CD4-positive, alpha-beta T cell (primary cell): ENCODE data around the gene TIGIT. TPM values are rescaled to one million over a fixed set of nuclear protein-coding genes. Genes with fewer than 3 reads are reported as not detected.

Experiments used
- ATAC-seq: fragments of 200-7000 bp; cut with Tn5 transposase; one replicate; pipeline ENCODE4 v1.10.0; 2022; ENCODE audit warnings: mild to moderate bottlenecking; ENCODE audit not compliant: poor library complexity
- CTCF ChIA-PET: fragments of 350-600 bp; sonication (Branson Sonifier 250); formaldehyde crosslinking; loops from one replicate; lab custom pipeline; 2021; ENCODE audit warnings: antibody characterized with exemption, inconsistent platforms; lab: Charles Lee
- POLR2A ChIA-PET: fragments of 350-600 bp; sonication (Branson Sonifier 250); formaldehyde crosslinking; loops from one replicate; lab custom pipeline; 2021; ENCODE audit warnings: antibody characterized with exemption, inconsistent platforms; lab: Charles Lee
- DNase-seq, 14 experiments: peaks; one replicate each; pipeline ENCODE4 v3.0.0-alpha.2; 2013 to 2020; ENCODE audit warnings: mixed read lengths in 2 of 14
- H3K27ac ChIP-seq, 2 donors: one replicate each; pipeline versions ENCODE4 v1.5.1 to v1.7.0; 2013; ENCODE audit warnings: low read length in 2 of 2, low read depth in 1 of 2, mild to moderate bottlenecking in 1 of 2
- H3K27me3 ChIP-seq, 2 experiments: 1 replicate in 1 of 2; 2 replicates in 1 of 2; pipeline versions ENCODE4 v1.6.1 to v1.7.0; 2013; ENCODE audit warnings: low read length in 2 of 2, control low read depth in 1 of 2, mild to moderate bottlenecking in 1 of 2, moderate library complexity in 1 of 2; ENCODE audit not compliant: insufficient read depth in 2 of 2, control insufficient read depth in 1 of 2
- H3K36me3 ChIP-seq: one replicate; pipeline ENCODE4 v1.6.1; 2013; ENCODE audit warnings: low read length, control low read depth; ENCODE audit not compliant: insufficient read depth
- H3K4me1 ChIP-seq: one replicate; pipeline ENCODE4 v1.6.1; 2013; ENCODE audit warnings: low read length, control low read depth; ENCODE audit not compliant: insufficient read depth
- H3K4me3 ChIP-seq: one replicate; pipeline ENCODE4 v1.5.1; 2013; ENCODE audit warnings: mild to moderate bottlenecking, low read length, moderate library complexity
- H3K9me3 ChIP-seq, 2 experiments: 1 replicate in 1 of 2; 2 replicates in 1 of 2; pipeline versions ENCODE4 v1.6.1 to v1.7.0; 2013; ENCODE audit warnings: low read length in 2 of 2, mild to moderate bottlenecking in 2 of 2, control low read depth in 1 of 2, moderate library complexity in 1 of 2; ENCODE audit not compliant: control insufficient read depth in 1 of 2, insufficient read depth in 1 of 2
- H3K27ac Mint-ChIP-seq: one replicate; pipeline ENCODE4 v1.8.0; 2020; ENCODE audit warnings: mixed read lengths
- H3K27me3 Mint-ChIP-seq: one replicate; pipeline ENCODE4 v1.8.0; 2021; ENCODE audit warnings: mixed read lengths
- H3K36me3 Mint-ChIP-seq: one replicate; pipeline ENCODE4 v1.8.0; 2021; ENCODE audit warnings: low read depth, mixed read lengths
- H3K4me1 Mint-ChIP-seq: one replicate; pipeline ENCODE4 v1.8.0; 2021; ENCODE audit warnings: low read depth, mixed read lengths
- H3K4me3 Mint-ChIP-seq: one replicate; pipeline ENCODE4 v1.8.0; 2020; ENCODE audit warnings: mild to moderate bottlenecking, mixed read lengths
- H3K9me3 Mint-ChIP-seq: one replicate; pipeline ENCODE4 v1.8.0; 2020; ENCODE audit warnings: mixed read lengths
- CTCF ChIP-seq: fragments of 200-600 bp; IDR thresholded peaks from one replicate; pipeline ENCODE4 v1.8.0; 2022; ENCODE audit warnings: antibody characterized with exemption, mild to moderate bottlenecking
- intact Hi-C, 2 experiments: fragments of 100-400 bp; cut with DNase I in 1 of 2; cut with micrococcal nuclease in 1 of 2; formaldehyde crosslinking; loops; one replicate each; pipeline versions ENCODE4 v1.15.1 to v1.9.0; 2023 to 2025; cut with DNase I, micrococcal nuclease
- total RNA-seq, 174 experiments: library from RNA in 2 of 174; stranded (reverse) in 2 of 174; gene quantifications; one replicate each; pipeline ENCODE4 v1.2.3 and lab custom pipeline; 2021 to 2026

The TIGIT gene
- total RNA-seq, 2 experiments from 2014 or later, result 3.5 to 4.2 TPM

GRCh38 chr3:114285648-114286230 is 8.1 kb upstream of the TIGIT start:
- no peaks in the 10 kb centered on the region for H3K36me3 Mint-ChIP-seq
- no peak for TF ChIP-seq CTCF
- H3K36me3 ChIP-seq, result no peaks in the 10 kb centered on the region
- CTCF ChIA-PET, result interaction anchor here (1.2 to 1.4 kb wide), 3 partner anchors 13 to 133 kb away, joined by 3 to 7 read pairs (median 5); no protein-coding TSS in a partner anchor
- peaks cover 18% of the 10 kb centered on the region for H3K4me1 Mint-ChIP-seq
- peak; percentile 54 for ATAC-seq
- peak overlapping the region; percentile 69 for H3K4me3 Mint-ChIP-seq
- H3K27ac ChIP-seq, result peak overlapping the region in 1 of 2 donors; percentile 63
- no peaks in the 10 kb centered on the region for H3K27me3 ChIP-seq
- no peaks in the 10 kb centered on the region for H3K27me3 Mint-ChIP-seq
- H3K27ac Mint-ChIP-seq, result peak overlapping the region; percentile 85
- peaks cover 12% of the 10 kb centered on the region for H3K4me1 ChIP-seq
- no peaks in the 10 kb centered on the region for H3K9me3 ChIP-seq
- peak in 3 of 14 experiments; percentile 24 to 50 (median 45) for DNase-seq
- peak overlapping the region; percentile 25 for H3K4me3 ChIP-seq
- peaks cover 4% of the 10 kb centered on the region for H3K9me3 Mint-ChIP-seq
- intact Hi-C loops, result no loop called here
- POLR2A ChIA-PET, result interaction anchor here (1.0 to 2.1 kb wide), 6 partner anchors 11 to 72 kb away, joined by 3 to 14 read pairs (median 6); no protein-coding TSS in a partner anchor

- Mint-ChIP-seq H3K4me1 (peaks cover 23% of the 10 kb centered on the region), H3K9me3 (peaks cover 4% of the 10 kb centered on the region), H3K27ac (peak overlapping the region; percentile 85), H3K36me3 (no peaks in the 10 kb centered on the region), H3K4me3 (peak overlapping the region; percentile 69), H3K27me3 (no peaks in the 10 kb centered on the region)
- intact Hi-C loops, result no loop called here
- ChIA-PET CTCF (interaction anchor here (1.2 to 1.4 kb wide), 3 partner anchors 13 to 132 kb away, joined by 3 to 7 read pairs (median 5); no protein-coding TSS in a partner anchor), POLR2A (interaction anchor here (1.5 to 2.1 kb wide), 4 partner anchors 12 to 73 kb away, joined by 3 to 14 read pairs (median 7); no protein-coding TSS in a partner anchor)
- H3K27me3 ChIP-seq, result no peaks in the 10 kb centered on the region
- no peak for TF ChIP-seq CTCF
- H3K36me3 ChIP-seq, result no peaks in the 10 kb centered on the region
- peaks cover 17% of the 10 kb centered on the region for H3K4me1 ChIP-seq
- ATAC-seq (no peak), DNase-seq (peak in 1 of 14 experiments; percentile 53)
- no peaks in the 10 kb centered on the region for H3K9me3 ChIP-seq
- peak overlapping the region; percentile 25 for H3K4me3 ChIP-seq
- peak overlapping the region in 1 of 2 donors; percentile 63 for H3K27ac ChIP-seq
Observed at GRCh38 chr3:114286266-114286665, 7.6 kb upstream of the TIGIT start.

GRCh38 chr3:114290911-114291901 is 2.6 kb upstream of the TIGIT start:
- CTCF ChIA-PET, result interaction anchor here (0.5 to 5.2 kb wide), 39 partner anchors 9 to 1493 kb away, joined by 3 to 28 read pairs (median 4); no protein-coding TSS in a partner anchor

More at GRCh38 chr3:114290911-114291901, 2.6 kb upstream of the TIGIT start:
- H3K9me3 Mint-ChIP-seq, result no peaks in the 10 kb centered on the region
- no peaks in the 10 kb centered on the region for H3K9me3 ChIP-seq
- intact Hi-C loops, result loop anchor here (1.0 to 5.0 kb wide), 6 partner anchors 46 to 138 kb away; no protein-coding TSS in a partner anchor
- H3K4me1 ChIP-seq, result peaks cover 49% of the 10 kb centered on the region
- ATAC-seq (peak; percentile 86), DNase-seq (peak; percentile 83 to 94 (median 90))
- H3K4me3 Mint-ChIP-seq, result peak overlapping the region; percentile 75
- H3K27me3 Mint-ChIP-seq, result no peaks in the 10 kb centered on the region
- H3K36me3 Mint-ChIP-seq, result no peaks in the 10 kb centered on the region
- POLR2A ChIA-PET, result interaction anchor here (1.0 to 2.4 kb wide), 9 partner anchors 8 to 136 kb away, joined by 3 to 33 read pairs (median 4); no protein-coding TSS in a partner anchor
- TF ChIP-seq CTCF, result peak; percentile 87
- H3K4me3 ChIP-seq, result peak overlapping the region; percentile 40
- peak overlapping the region; percentile 78 for H3K27ac Mint-ChIP-seq
- peaks cover 26% of the 10 kb centered on the region for H3K4me1 Mint-ChIP-seq
- H3K27me3 ChIP-seq, result no peaks in the 10 kb centered on the region
- H3K27ac ChIP-seq, result peak overlapping the region; percentile 52 to 63
- no peaks in the 10 kb centered on the region for H3K36me3 ChIP-seq
